GM18858 (cell line): ENCODE data around the gene STIL.

Source experiments
- ATAC-seq: cut with Tn5 transposase; IDR thresholded peaks from one replicate; pipeline ENCODE4 v1.9.1; 2021; ENCODE audit not compliant: unreplicated experiment

Gene STIL

DNA sequence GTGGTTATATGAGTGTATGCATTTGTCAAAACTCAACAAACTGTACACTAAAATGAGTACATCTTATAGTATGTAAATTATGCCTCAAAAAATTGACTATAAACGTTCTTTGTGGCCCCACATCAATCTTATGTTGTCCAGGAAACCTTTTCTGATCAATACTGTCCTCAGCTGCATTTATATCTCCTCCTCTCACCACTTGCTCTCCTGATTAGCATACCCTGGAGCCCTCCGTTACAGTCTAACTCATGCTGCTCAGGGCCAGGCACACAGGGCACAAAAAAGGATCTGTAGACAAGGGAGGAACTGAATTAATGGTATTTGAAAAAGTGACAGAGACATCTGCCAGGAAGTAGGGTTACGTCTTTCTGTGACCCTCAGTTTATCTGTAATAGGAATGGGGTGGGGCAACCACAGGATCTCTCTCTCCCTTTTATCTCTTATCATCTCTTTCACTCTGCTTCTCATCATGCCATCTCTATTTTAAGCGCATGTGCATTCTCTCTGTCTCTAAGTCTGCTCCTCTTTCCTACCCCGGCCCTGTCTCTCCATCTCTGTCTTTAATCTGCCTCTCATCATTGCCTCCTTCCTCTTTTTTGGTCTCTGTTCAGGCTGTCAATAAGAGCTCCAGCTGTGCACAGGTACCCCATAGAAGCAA is 74.9 kb downstream of the STIL start:
- no peak for ATAC-seq

DNA sequence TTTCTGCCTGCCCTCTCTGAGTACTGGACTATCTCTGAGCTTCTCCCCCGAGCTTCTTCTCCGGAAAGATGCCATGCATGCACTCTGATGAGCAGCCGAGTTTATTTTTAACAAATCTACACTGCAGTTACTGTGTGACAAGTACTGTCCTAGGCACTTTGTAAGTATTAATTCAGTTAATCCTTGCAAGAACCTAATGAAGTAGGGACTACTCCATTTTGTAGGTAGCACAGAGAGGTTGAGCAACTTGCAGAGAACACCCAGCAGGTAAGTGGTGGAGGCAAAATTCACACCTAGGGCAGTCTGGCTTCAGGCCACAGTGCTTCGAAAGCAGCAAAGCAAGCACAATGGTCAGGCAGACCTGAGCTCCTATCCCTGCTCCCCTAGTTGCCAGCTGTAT is 78.1 kb downstream of the STIL start:
- ATAC-seq = no peak

DNA sequence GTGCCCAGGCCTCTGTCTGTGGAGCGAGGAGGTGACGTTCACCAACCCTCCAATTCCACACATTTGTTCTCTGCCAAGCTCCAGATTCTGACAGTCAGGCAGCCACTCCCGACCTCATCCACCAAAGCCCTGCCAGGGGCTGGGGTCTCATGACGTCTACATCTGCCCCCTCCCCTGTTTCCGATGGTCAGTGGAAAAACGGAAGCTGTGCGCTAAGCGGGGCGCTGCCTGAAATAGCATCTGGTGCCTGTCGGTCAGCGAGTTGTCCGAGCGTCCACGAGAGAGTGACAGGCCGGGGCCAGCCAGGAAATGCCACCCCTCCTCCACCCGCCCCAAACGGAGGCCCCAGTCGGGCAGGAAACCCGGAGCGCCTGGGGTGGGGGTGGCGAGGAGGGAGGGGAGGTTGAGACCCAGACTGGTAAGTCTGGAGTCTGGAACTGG is 78.7 kb downstream of the STIL start:
- no peak for ATAC-seq

DNA sequence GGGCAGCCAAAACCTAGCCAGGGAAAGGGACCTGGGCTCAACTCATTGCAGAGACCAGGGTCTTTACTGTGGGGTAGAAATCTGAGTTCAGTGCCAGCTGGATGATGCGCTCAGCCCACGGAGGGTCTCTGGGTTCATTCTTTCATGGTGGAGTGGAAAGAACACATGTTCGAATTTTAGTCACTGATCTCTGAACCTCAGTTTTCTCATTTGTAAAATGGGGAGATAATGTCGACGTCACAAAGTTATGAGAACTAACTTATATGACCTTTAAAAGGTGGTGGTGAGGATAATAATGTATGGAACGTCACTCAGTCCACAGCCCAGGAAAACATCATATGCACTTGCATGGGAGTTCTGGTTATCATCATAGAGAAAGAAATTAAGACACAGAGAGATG is 80.8 kb downstream of the STIL start:
- ATAC-seq = no peak

DNA sequence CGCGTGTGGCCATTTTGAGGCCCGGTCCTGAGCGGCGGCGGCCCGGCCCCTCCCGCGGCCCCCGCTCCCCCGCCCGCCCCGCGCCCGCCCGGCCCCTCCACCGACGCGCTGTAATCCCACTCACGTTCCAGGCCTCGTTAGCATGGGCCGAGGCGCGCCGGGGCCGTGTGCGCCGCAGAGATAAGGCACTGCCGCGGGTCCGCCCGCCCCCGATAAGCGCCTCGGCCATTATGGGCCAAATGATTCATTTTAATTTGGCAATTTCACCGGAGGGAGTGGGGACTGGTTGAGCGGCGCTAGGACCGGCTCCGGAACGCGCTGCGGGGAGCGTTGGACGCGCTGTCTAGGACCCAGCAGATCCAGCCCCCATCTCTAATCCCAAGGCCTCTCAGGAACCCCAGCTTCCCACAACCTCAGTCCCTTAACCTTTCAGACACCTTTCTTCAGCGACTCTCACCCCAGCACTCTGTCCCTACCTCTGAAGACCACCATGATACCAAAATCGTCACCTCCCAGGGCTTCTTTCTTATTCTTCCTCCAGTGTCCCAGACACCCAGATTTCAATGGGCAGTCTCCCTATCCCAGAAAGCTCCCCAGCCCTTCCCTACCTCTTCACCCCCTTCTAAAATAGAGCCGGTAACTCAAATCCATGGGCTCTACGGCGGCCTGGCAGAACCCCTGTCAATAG is 81.6 kb downstream of the STIL start, which contains the start of gene TAL1:
Gene TAL1 (minus strand): TSS at position 39 of the 688 bp plus-strand sequence. CDS start 6,337 bp downstream, outside the sequence.
- ATAC-seq = no peak

DNA sequence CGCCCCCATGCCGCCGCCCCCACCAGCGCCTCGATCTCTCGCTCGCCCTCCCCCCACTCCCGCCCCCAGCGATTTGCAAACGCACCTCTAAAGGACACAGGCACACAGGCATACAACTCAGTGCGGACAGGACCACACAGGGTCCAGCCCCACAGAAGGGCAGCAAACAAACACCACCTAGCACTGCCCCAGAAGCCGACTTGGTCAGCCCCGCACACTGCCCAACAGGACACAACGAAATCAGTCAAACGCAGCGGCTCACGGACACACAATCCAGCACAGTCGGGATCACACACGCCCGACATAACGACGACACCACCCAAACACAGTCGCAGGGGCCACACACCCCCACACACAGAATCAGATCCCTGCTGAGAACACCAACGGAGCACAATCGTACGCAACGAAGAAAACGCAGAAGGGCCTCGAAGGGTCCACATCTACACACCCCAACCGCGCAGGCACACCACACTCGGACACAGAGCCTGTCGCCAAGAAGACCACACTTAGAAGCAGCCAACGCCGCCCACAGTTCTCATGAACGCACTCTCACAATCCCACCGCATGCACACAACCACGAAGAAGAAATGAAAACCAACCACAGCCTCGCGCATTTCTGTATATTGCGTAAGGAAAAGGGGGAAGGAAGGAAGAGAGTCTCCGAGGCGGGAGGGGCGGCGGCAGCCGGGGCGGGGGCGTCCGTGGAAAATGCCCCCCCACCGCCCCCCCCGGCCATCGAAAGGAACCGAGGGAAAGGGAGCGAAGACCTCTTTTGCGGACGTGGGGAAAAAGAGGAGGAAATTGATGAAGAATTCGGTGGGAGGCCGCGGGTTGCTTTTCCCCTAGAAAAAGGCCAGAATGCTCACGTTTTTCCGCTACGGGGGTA is 82.4 kb downstream of the STIL start:
- ATAC-seq = no peak

DNA sequence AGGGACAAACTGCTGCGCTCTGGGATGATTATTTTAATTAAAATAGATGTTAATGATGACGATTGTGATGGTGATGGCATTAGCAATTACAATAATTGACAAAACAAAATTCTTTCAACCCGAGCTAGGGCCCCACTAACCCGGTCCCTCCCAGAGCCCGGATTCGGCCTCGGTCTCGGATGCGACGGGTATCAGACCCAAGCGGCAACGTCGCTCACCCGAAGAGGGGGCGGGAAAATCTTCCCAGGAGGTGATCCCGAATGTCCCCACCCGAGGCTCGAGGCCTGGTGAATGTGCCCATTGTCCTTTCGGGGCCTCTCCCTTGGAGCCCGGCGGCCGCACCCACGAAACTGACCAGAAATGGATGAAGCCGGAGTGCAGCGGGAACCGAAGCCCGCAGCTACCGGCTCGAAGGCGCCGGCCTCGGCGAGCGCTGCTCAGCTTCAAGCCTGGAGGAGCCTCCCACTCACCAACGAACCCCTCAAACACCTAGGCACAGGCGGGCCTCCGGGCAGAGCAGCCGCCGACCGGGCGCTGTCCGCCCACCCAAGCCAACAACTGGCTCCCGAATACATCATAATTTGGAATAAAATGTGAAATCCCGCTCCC is 83.2 kb downstream of the STIL start:
- no peak for ATAC-seq

DNA sequence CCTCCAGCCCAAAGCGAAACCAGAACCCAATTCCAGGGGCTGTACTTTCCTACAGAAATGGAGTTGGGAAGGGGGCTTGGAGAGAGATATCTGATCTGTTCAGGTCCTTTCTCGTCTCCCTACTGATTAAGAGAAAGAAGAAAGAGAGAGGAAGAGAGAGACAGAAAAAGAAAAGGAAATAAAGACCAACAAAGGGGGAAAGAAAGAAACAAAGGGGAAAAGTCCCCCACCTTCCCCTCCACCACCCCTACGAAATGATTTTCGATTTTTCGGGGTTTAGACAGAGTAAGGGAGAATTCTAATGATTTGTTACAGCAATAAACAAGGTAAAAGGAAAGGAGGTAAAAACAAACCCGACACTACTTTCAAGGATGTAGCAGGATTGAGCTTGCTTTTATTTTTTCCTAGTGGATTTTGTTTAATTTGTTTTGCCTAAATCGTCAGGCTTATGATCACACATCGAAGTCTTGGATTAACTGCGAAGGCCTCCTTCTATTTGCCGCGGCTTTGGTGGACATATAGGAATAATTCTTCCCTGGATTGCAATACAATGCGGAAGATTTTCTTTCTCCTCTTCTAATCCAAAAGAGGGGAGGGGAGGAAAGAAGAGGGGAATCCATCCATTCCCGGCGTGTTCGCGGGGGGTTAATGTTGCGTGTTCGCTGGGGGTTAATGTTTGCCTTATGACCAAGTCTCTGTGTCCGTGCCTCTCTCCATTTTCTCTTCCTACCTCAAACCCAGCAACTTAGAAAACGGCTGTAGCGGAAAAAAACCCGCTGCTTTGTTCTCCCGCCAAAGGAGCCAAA is 83.9 kb downstream of the STIL start:
- ATAC-seq = no peak

DNA sequence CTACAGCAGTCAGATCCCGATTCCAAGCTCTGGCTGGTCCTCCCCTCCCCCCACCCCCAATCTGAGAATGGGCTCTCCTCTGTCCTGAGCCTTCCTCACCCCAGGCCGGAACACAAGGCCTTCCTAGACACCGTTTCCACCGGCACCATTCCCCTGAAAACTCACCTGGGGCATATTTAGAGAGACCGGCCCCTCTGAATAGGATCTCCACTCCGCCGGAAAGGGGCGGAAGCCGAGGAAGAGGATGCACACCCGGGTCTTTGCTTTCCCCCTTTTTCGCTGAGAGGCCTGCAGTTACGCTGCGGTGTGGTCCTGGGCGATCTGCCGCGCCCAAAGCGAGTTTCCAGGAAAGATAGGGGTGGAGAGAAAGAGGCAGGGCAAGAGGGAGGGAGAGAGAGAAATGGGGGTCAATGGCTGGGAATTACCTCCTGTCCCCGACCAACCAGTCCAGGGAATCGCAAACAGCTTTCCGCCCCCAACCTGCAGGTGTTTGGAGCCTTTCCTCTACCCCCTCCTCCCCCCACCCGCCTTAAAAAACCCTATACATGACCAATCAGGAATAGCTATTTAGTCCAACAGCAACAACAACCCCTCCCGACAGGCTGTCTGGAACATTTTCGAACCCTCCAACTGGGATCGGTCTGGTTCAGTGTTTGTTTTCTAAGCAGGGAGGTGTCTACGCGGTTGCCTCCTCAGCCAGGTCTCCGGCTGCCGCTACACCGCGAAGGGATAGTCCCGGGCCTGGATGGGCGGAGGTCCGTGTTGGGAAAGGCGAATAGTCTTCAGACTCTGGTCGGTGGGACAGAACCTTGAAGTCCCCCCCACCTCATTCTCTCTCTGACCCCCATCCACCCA is 84.7 kb downstream of the STIL start:
- ATAC-seq = no peak

DNA sequence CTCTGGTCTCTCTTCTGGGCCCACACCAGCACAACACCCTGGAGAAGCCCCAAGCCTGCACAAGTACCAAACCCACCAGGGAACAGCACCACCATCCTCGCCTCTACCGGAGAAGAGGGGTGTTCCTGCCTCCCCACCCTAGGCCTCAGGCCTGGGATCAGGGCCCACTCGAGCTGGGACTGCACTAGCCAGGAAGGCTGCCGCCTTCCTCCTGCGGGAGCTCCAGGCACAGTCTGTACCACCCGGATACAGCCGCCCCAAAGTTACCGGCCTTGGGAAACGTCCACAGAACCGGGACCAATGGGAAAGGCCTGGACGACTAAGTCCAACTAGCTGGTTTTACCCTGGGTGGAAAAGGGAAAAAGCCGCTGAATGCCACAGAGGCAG is 85.3 kb downstream of the STIL start:
- ATAC-seq = no peak

DNA sequence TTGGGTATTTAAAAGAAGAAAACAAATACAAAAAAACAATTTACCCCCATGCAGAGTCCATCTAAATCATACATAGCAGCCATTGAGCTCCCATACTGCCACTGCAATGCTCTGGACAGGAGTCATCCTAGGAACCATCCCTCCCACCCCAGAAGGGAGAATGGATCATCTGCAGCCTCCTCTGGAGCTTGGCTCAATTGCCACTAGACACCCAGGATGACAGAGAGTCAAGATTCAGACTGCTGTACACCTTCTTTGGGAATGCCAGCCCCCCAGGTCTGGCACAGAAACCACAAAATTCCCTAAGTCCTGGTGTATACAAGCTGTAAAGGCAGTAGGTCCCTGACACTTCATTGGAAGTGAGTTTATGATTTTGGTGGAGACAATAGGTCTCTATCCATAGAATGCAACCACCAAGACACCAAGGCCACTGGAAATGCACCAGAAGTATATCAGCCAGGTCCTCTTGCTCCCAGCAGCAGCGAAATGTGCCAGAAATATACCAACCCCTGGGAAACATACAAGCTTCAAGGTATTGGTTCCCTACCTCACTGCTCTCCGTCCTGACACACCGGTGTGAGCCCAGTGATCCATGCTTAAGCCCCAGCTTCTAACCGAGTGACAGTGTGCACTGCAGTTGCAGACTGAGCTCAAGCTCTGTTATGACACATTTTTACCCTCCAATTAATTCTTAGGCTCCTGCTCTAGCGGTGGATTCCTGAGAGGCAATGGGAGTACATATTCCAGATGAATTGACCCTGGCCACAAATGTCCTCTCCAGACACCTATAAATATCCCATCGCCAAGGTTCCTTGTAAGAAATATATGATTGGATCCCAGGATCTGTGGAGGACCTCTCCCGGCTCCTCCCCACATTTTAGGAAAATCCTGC is 86.4 kb downstream of the STIL start:
- no peak for ATAC-seq

DNA sequence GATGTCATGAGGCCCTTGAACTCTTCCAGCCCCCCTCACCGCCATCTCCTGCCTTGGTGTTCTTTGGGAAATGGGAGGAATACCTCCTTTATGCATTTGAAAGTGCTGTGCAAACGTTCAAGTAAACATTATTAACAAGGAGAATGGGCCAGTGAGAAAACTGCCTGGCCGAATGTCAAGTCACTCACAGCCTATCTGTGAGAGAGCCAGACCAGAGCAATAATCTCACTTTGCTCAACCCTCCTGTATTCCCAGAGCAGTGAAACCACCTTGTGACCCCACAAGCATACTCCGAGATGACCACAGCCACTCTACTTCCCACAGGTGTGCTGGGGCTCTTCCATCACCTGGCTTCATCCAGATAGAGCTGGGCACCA is 87.1 kb downstream of the STIL start:
- ATAC-seq = no peak

DNA sequence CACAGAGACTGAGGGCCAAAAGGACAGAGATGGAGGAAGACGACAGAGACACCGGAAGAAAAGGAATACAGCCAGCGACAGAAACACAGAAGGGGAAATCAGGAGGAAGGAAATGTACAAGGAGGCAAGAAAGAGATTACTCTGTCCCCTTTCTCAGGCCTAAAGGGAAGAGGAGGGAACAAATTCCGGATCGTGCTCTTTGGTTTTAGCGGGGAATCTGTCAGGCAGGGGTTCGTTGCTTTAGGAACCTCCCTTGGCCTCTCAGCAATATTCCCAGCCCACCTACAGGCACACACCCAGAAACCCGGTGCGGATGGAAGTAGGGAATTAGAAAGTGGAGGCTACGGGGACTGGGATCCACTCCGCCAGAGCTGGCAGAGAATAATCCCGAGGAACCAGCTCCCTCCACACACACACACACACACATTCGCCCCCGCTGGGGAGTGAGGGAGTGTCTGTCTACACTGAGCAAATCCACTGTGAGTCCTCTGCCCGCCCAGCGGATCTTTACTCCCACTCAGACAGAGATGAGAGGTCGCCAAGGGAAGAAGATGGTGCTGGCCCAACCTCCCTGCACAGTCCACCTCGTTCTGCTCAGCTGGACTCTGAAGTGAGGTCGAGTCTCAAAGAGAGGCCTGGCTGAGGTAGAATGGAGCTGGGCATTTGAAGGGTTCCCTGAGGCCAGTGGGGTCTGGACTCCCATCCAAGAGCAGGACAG is 87.7 kb downstream of the STIL start:
- no peak for ATAC-seq

DNA sequence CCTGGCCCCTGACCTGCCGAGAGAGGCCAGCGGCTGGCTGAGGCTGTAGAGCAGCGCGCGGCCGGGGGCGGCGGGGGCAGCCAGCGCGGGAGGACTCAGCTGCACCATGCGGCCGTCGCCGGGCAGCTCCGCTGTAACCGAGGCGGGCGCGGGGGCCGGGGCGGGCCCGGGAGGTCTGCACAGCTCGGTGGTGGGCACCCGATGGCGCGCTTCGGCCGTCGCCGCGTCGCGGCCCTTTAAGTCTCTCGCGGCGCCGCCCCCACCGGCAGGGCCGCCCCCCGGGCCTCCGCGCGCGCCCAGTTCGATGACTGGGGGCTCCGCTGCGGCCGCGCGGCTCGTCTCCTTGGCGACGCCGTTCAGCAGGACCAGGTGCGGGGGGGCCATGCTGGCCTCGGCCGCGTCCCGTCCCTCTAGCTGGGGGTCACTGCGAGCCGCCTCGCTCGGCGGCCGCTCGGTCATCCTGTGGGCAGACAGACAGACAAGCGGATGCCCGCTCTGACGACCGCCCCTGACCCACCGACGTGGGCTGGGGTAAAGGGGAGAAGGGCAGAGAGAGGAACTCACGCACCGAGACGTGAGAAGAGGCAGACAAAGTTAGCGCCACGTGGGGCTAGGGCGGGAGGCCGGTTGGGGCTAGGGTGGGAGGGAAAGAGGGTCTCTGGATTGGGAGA is 88.4 kb downstream of the STIL start:
- no peak for ATAC-seq

DNA sequence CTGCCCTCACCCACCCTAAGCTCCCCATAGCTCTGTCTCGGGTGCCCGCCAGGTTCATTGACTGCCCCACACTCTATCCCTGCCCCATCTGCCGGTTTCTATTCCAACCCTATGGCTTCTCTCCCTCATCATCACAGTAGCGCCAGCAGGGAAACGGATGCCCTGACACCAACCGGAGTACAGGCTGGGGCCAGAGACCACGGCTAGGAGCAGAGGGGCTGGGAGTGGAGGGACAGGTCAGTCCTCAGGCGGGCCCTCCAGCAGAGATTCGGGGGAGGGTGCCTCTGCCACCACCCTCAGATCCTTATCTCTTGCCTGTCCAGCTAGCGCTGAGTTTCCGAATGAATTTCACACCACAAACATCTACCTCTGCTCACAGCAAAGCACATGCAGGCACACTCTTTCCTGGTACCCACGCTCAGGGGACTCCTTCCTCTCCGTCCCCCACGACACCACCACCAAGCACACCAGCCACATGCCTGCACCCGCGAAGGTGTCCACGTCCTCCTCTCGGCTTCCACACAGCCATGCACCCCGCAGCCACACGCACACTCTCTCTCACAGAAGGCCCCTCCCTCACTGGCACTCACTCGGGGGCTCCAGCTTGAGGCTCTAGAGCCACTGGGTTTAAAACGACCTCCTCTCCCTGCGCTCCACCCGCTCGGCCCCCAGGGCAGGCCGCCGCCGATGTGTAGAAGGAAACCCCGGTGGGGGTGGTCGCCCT is 89.1 kb downstream of the STIL start:
- ATAC-seq = no peak

DNA sequence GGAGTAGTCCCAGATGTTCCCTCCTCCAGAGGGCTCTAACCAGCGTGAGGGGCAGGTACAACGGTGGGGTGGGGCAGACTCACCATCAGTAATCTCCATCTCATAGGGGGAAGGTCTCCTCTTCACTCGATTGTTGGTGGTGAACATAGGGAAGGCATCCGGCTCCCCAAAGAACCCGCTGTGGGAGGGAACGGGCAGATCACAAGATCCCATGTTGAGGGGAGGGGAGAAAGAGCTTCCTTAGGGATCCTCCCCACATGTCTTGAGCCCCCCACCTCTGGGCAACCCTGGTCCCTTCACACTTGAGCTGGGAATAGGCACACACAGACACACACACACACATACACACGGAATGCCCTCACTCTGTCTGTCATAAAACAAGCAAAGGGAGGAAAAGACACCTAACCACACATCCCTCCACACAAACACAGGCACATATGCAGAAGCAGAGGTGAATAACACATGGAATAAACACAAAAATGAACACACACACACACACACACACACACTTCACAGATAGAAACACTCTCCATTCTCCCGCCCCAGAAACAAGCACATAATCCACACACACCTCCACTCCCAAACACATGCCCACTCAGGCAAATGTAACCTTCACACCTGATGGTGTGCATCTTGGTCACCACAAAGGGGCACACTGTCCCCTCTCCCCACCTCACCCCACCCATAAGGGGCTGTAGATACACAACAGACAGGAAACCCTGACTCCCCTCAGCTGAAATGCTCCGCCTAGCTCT is 89.8 kb downstream of the STIL start:
- no peak for ATAC-seq
